Measurements from ENCODE around the gene RAB13.

RAB13 gene

DNA sequence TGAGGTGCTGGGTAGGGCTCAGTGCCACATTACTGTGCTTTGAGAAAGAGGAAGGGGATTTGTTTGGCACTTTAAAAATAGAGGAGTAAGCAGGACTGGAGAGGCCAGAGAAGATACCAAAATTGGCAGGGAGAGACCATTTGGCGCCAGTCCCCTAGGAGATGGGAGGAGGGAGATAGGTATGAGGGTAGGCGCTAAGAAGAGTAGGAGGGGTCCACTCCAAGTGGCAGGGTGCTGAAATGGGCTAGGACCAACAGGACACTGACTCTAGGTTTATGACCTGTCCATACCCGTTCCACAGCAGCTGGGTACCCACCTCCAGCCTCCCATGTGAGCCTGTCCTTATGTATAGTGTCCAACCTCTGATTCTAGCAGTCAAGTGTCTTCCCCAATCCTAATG lies 26.7 kb downstream of the RAB13 start:
- Histone ChIP-seq H3K4me1 (ENCODE audit: insufficient read depth, low read length, poor library complexity, severe bottlenecking) (peaks cover 59% of the 10 kb centered on the region), H3K4me3 (ENCODE audit: low read length, poor library complexity, severe bottlenecking) (no peak overlapping the region), H4K20me1 (ENCODE audit: insufficient read depth, low read length, poor library complexity, severe bottlenecking) (peaks cover 35% of the 10 kb centered on the region), H2AFZ (ENCODE audit: low read length) (no peak overlapping the region), H3K4me2 (ENCODE audit: low read depth, low read length, poor library complexity, severe bottlenecking) (peak overlapping the region; percentile 51), H3K36me3 (ENCODE audit: insufficient read depth, low read length) (no peaks in the 10 kb centered on the region; the same call in 1 of the 2 replicates), H3K9me2 (replicated peaks; ENCODE audit: low read depth, low read length) (no peaks in the 10 kb centered on the region), H3K27me3 (ENCODE audit: insufficient read depth, low read length, poor library complexity, severe bottlenecking) (no peaks in the 10 kb centered on the region), H3K9ac (ENCODE audit: low read depth, low read length, poor library complexity, severe bottlenecking) (peak overlapping the region; percentile 43), H3K9me3 (ENCODE audit: insufficient read depth, low read depth, low read length) (no peaks in the 10 kb centered on the region), H3F3A (ENCODE audit: low read depth) (no peaks in the 10 kb centered on the region), H3K79me2 (ENCODE audit: insufficient read depth, low read length) (peaks cover 64% of the 10 kb centered on the region)
- no peak for TF ChIP-seq EZH2phosphoT487 (IDR thresholded peaks at IDR 0.05; ENCODE audit: borderline replicate concordance)
- TF ChIP-seq, protein P1, sequence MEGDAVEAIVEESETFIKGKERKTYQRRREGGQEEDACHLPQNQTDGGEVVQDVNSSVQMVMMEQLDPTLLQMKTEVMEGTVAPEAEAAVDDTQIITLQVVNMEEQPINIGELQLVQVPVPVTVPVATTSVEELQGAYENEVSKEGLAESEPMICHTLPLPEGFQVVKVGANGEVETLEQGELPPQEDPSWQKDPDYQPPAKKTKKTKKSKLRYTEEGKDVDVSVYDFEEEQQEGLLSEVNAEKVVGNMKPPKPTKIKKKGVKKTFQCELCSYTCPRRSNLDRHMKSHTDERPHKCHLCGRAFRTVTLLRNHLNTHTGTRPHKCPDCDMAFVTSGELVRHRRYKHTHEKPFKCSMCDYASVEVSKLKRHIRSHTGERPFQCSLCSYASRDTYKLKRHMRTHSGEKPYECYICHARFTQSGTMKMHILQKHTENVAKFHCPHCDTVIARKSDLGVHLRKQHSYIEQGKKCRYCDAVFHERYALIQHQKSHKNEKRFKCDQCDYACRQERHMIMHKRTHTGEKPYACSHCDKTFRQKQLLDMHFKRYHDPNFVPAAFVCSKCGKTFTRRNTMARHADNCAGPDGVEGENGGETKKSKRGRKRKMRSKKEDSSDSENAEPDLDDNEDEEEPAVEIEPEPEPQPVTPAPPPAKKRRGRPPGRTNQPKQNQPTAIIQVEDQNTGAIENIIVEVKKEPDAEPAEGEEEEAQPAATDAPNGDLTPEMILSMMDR (conservative IDR thresholded peaks at IDR 0.05; ENCODE audit: low read length) = no peak

DNA sequence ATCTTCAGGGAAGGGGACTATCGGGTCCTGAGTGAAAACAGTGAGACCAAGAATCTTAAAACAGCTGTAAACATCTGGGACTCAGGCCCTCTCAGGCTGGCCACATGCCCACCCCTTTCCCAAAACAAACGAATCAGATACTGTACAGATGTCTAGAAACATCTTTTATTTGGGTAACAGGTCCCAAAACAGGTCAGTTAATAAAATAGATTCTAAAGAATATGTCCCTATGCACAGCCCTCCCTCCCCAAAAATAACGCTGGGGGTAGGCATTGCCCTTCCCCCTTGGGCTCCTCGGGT lies 27.2 kb downstream of the RAB13 start:
- H3K27me3 ChIP-seq (ENCODE audit: insufficient read depth, low read length, poor library complexity, severe bottlenecking) = no peaks in the 10 kb centered on the region
- H3K4me3 ChIP-seq (ENCODE audit: low read length, poor library complexity, severe bottlenecking) = peak overlapping the region; percentile 91
- H3K79me2 ChIP-seq (ENCODE audit: insufficient read depth, low read length) = peaks cover 64% of the 10 kb centered on the region
- H3K9ac ChIP-seq (ENCODE audit: low read depth, low read length, poor library complexity, severe bottlenecking) = peak overlapping the region; percentile 43
- no peaks in the 10 kb centered on the region for H3K9me3 ChIP-seq (ENCODE audit: insufficient read depth, low read depth, low read length)
- no peak for TF ChIP-seq EZH2phosphoT487 (IDR thresholded peaks at IDR 0.05; ENCODE audit: borderline replicate concordance)
- TF ChIP-seq, protein P1 (conservative IDR thresholded peaks at IDR 0.05; ENCODE audit: low read length) = no peak
- H3F3A ChIP-seq (ENCODE audit: low read depth) = no peaks in the 10 kb centered on the region
- H3K9me2 ChIP-seq (replicated peaks; ENCODE audit: low read depth, low read length) = no peaks in the 10 kb centered on the region
- H3K4me2 ChIP-seq (ENCODE audit: low read depth, low read length, poor library complexity, severe bottlenecking) = peak overlapping the region; percentile 51
- peaks cover 60% of the 10 kb centered on the region for H3K4me1 ChIP-seq (ENCODE audit: insufficient read depth, low read length, poor library complexity, severe bottlenecking)
- H3K36me3 ChIP-seq (ENCODE audit: insufficient read depth, low read length) = peaks cover under 1% of the 10 kb centered on the region; the same call in 1 of the 2 replicates
- no peak overlapping the region for H2AFZ ChIP-seq (ENCODE audit: low read length)
- peaks cover 38% of the 10 kb centered on the region for H4K20me1 ChIP-seq (ENCODE audit: insufficient read depth, low read length, poor library complexity, severe bottlenecking)

DNA sequence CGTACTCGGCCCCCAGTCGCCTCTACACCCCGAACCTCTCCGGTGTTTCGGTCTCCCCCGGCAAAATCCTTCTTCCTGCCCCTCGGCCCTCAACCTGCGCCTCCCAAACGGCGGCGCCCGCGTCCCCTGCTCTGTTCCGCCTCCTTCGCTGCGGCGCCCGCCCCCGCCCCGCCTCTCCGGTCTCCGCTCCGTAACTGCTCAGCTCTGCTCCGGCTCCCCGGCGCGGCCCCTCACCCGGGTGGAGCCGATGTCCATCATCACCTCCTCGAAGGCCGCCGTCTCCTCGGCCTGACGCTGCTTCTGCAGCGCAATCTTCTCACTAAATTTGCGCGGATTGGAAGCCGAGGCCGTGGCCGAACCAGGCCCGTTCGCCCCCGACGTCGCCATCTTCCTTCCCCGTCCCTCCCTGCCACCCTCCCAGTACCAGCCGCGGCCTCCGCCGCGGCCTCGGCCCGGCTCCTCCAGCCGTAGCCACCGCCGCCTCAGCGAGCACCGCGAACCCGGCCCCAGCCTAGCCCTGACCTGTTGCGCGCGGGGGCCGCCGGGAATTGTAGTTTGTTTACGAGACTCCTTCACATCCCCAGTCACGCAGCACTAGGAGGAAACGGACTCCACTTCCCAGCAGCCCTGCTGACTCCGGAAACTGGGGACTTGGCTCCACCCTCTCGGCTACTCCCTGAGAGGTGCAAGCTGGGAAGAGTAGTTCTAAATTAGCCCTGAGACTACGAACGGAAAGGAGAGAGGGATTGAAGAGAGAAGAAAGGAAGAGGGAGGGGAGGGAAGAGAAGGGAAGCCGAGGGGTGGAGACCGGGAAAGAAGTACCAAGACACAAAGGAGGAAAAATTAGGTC lies 27.8 kb downstream of the RAB13 start, which contains the start of gene CRTC2:
Gene CRTC2, minus strand, starts transcription at position 502 of the 850 bp plus-strand sequence. Its CDS starts 115 bp downstream, at position 387.
- TF ChIP-seq, protein P1 (conservative IDR thresholded peaks at IDR 0.05; ENCODE audit: low read length) = no peak; the same call in 1 of the 2 replicates
- no peak for TF ChIP-seq EZH2phosphoT487 (IDR thresholded peaks at IDR 0.05; ENCODE audit: borderline replicate concordance)
- Histone ChIP-seq H4K20me1 (ENCODE audit: insufficient read depth, low read length, poor library complexity, severe bottlenecking) (peaks cover 41% of the 10 kb centered on the region), H3K9me2 (replicated peaks; ENCODE audit: low read depth, low read length) (no peaks in the 10 kb centered on the region), H3K79me2 (ENCODE audit: insufficient read depth, low read length) (peaks cover 67% of the 10 kb centered on the region), H3F3A (ENCODE audit: low read depth) (no peaks in the 10 kb centered on the region), H3K4me1 (ENCODE audit: insufficient read depth, low read length, poor library complexity, severe bottlenecking) (peaks cover 63% of the 10 kb centered on the region), H3K4me3 (ENCODE audit: low read length, poor library complexity, severe bottlenecking) (peak within 1 kb of the TSS; percentile 91), H3K9ac (ENCODE audit: low read depth, low read length, poor library complexity, severe bottlenecking) (peak within 1 kb of the TSS; percentile 85), H3K9me3 (ENCODE audit: insufficient read depth, low read depth, low read length) (no peaks in the 10 kb centered on the region), H3K36me3 (ENCODE audit: insufficient read depth, low read length) (peaks cover 4% of the 10 kb centered on the region; the same call in 1 of the 2 replicates), H3K4me2 (ENCODE audit: low read depth, low read length, poor library complexity, severe bottlenecking) (peak within 1 kb of the TSS; percentile 92), H2AFZ (ENCODE audit: low read length) (peak within 1 kb of the TSS; percentile 76; the same call in 1 of the 2 replicates), H3K27me3 (ENCODE audit: insufficient read depth, low read length, poor library complexity, severe bottlenecking) (no peaks in the 10 kb centered on the region)
